A549 (cell line): ENCODE data around the gene DISP2. TPM values are rescaled to one million over a fixed set of nuclear protein-coding genes. Genes with fewer than 3 reads are reported as not detected.

Experiments used
- ATAC-seq, 2 experiments: fragments of 200-7000 bp in 1 of 2; fragments of >200 bp in 1 of 2; cut with Nextera tagmentation in 1 of 2; cut with Tn5 transposase in 1 of 2; 3 replicates each; pipeline versions ENCODE4 v1.8.0 to v1.9.1; 2018 to 2020; ENCODE audit warnings: mild to moderate bottlenecking in 1 of 2, moderate library complexity in 1 of 2
- CTCF ChIA-PET: fragments of 300-600 bp; sonication (Branson Sonifier 250); formaldehyde crosslinking; extraction: SDS; loops from one replicate; lab custom pipeline; 2021; ENCODE audit warnings: antibody characterized with exemption, inconsistent platforms; lab: Yijun Ruan, JAX
- POLR2A ChIA-PET: fragments of 350-600 bp; formaldehyde crosslinking; extraction: SDS; loops from one replicate; lab custom pipeline; 2021; ENCODE audit warnings: antibody characterized with exemption, inconsistent platforms; lab: Yijun Ruan, JAX
- DNase-seq, 2 experiments: peaks; one replicate each; pipeline versions ENCODE4 v3.0.0 to v3.0.0-alpha.2; 2011 to 2016; ENCODE audit warnings: low read depth in 1 of 2, low spot score in 1 of 2
- FAIRE-seq: peaks from 2 replicates; lab custom pipeline; 2011; peaks lifted over from hg19 to GRCh38; lab: Jason Lieb, UNC
- H3K27ac ChIP-seq, 2 experiments: fragments of >200 bp; sonication (Bioruptor Twin); formaldehyde crosslinking; 3 replicates each; pipeline ENCODE4 v1.5.1; 2016 to 2017
- H3K4me1 ChIP-seq: fragments of >200 bp; sonication (Bioruptor Twin); formaldehyde crosslinking; 3 replicates; pipeline ENCODE4 v1.6.1; 2016
- H3K4me2 ChIP-seq: fragments of >200 bp; sonication (Bioruptor Twin); formaldehyde crosslinking; 3 replicates; pipeline ENCODE4 v1.6.1; 2016
- H3K4me3 ChIP-seq: fragments of >200 bp; sonication (Bioruptor Twin); formaldehyde crosslinking; 3 replicates; pipeline ENCODE4 v1.5.1; 2016
- H3K9me3 ChIP-seq: fragments of >200 bp; sonication (Bioruptor Twin); formaldehyde crosslinking; 3 replicates; pipeline ENCODE4 v1.6.1; 2016
- BHLHE40 ChIP-seq: IDR thresholded peaks from 2 replicates; pipeline ENCODE4 v1.6.1; 2012; ENCODE audit warnings: low read depth, low read length, inconsistent platforms
- CBX8 ChIP-seq: fragments of 200-600 bp; sonication (generic); IDR thresholded peaks from 2 replicates; pipeline ENCODE4 v1.6.1; 2016
- CEBPB ChIP-seq, 2 experiments: fragments of >200 bp in 1 of 2; sonication (Bioruptor Twin) in 1 of 2; formaldehyde crosslinking in 1 of 2; IDR thresholded peaks; 2 replicates each; pipeline ENCODE4 v1.6.1; 2012 to 2016
- FOSL2 ChIP-seq, 2 experiments: fragments of 450-650 bp in 1 of 2; fragments of >200 bp in 1 of 2; sonication (Bioruptor Twin) in 1 of 2; formaldehyde crosslinking; IDR thresholded peaks; 2 replicates each; pipeline versions ENCODE4 v1.5.0 to v1.6.1; 2016 to 2020; ENCODE audit warnings: mild to moderate bottlenecking in 1 of 2, moderate library complexity in 1 of 2
- FOXS1 ChIP-seq: fragments of 250-450 bp; sonication (Bioruptor Pico); IDR thresholded peaks from 2 replicates; pipeline ENCODE4 v1.5.0; 2020; ENCODE audit warnings: mild to moderate bottlenecking, moderate library complexity
- HEYL ChIP-seq: fragments of 250-450 bp; sonication (Bioruptor Pico); IDR thresholded peaks from 2 replicates; pipeline ENCODE4 v1.8.0; 2021; ENCODE audit warnings: mild to moderate bottlenecking, moderate library complexity
- HOXB13 ChIP-seq: fragments of 250-450 bp; sonication (Bioruptor Pico); IDR thresholded peaks from 2 replicates; pipeline ENCODE4 v1.5.0; 2020; ENCODE audit warnings: low read depth, mild to moderate bottlenecking, moderate library complexity
- MAZ ChIP-seq: fragments of 150-350 bp; IDR thresholded peaks from 2 replicates; pipeline ENCODE4 v1.6.1; 2014; ENCODE audit warnings: antibody characterized with exemption, low read depth, low read length, borderline replicate concordance
- MYC ChIP-seq: IDR thresholded peaks from 2 replicates; pipeline ENCODE4 v1.6.1; 2012; ENCODE audit warnings: mild to moderate bottlenecking, inconsistent platforms, low read length, improper control_type of control experiment, borderline replicate concordance
- PHF8 ChIP-seq: fragments of 200-600 bp; sonication (generic); IDR thresholded peaks from 2 replicates; pipeline ENCODE4 v1.6.1; 2016; ENCODE audit warnings: low read depth, mild to moderate bottlenecking, antibody characterized with exemption, moderate library complexity, borderline replicate concordance
- POLR2AphosphoS2 ChIP-seq: conservative IDR thresholded peaks from 2 replicates; pipeline ENCODE4 v1.6.1; 2012; ENCODE audit warnings: low read length, improper control_type of control experiment, inconsistent platforms
- RAD21 ChIP-seq, 2 experiments: fragments of >200 bp in 1 of 2; sonication (Bioruptor Twin) in 1 of 2; formaldehyde crosslinking in 1 of 2; IDR thresholded peaks in 1 of 2; conservative IDR thresholded peaks in 1 of 2; 2 replicates in 1 of 2; 3 replicates in 1 of 2; pipeline ENCODE4 v1.6.1; 2012 to 2018; ENCODE audit warnings: inconsistent platforms in 1 of 2
- RARB ChIP-seq: fragments of 250-450 bp; sonication (Bioruptor Pico); IDR thresholded peaks from 2 replicates; pipeline ENCODE4 v1.8.0; 2021; ENCODE audit warnings: mild to moderate bottlenecking, moderate library complexity
- RFX5 ChIP-seq: fragments of 450-650 bp; IDR thresholded peaks from 2 replicates; pipeline ENCODE4 v1.7.1; 2014; ENCODE audit warnings: antibody characterized with exemption, mild to moderate bottlenecking, moderate library complexity
- TFCP2L1 ChIP-seq: fragments of 250-450 bp; sonication (Bioruptor Pico); IDR thresholded peaks from 2 replicates; pipeline ENCODE4 v1.5.0; 2021; ENCODE audit warnings: mild to moderate bottlenecking
- ZSCAN20 ChIP-seq: fragments of 250-450 bp; sonication (Bioruptor Pico); IDR thresholded peaks from 2 replicates; pipeline ENCODE4 v1.8.0; 2022; ENCODE audit warnings: mild to moderate bottlenecking, moderate library complexity
- WGBS: methylation state at CpG from one replicate; pipeline ENCODE4 v1.1.6; 2017; ENCODE audit errors: missing lambda C conversion rate; 5-methylcytosine and 5-hydroxymethylcytosine counted together
- polyA plus RNA-seq, 4 experiments: library from polyadenylated mRNA; depleted of rRNA in 3 of 4; stranded (reverse); fragments of >200 nt; fragmentation: RNase III in 1 of 4; extraction: RNeasy Plus Mini Kit Qiagen cat#74134 plus additional on column Dnase treatment in 1 of 4; gene quantifications; 2 replicates in 3 of 4; 3 replicates in 1 of 4; pipeline ENCODE4 v1.2.3, GENCODE V29; 2011 to 2017
- TF ChIP-seq, protein P1 (sequence below): fragments of >200 bp; sonication (Bioruptor Twin); formaldehyde crosslinking; IDR thresholded peaks from 3 replicates; pipeline ENCODE4 v1.6.1; 2016
- TF ChIP-seq, protein P2 (sequence below): fragments of >200 bp; sonication (Bioruptor Twin); formaldehyde crosslinking; IDR thresholded peaks from 3 replicates; pipeline ENCODE4 v1.5.1; 2016

Gene DISP2
- polyA plus RNA-seq, 2 of the 4 experiments (the other 2 are of a cell fraction): 0.26 to 0.56 TPM

DNA sequence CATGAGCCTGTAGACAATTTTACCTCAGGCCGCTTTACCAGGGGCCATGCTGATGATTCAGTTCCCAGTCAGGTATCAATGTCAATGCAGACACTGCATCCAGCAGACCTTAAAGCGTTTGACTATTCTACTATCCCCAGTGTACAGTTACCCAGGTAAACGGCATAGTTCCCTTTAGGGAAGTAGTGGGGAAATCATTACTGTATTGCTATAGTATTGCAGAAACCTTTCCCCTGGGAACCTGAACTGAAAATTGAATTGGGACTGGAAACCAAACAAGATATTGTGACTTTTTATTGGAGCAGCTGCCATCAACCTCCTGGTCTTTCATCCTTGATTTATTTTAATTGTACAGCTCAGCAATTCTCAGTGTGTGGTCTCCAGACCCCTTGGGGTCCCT is 41.1 kb upstream of the DISP2 start:
- no peak for TF ChIP-seq CEBPB (IDR thresholded peaks at IDR 0.05)
- ChIA-PET CTCF (interaction anchor here (1.4 to 18.2 kb wide), 4 partner anchors 9 to 48 kb away, joined by 4 to 203 read pairs (median 72); partner anchors contain the start of genes CCDC9B and PLCB2), POLR2A (no interaction called here)
- H3K4me3 ChIP-seq: no peak overlapping the region
- FAIRE-seq (no peak), DNase-seq (no peak), ATAC-seq (no peak)
- H3K9me3 ChIP-seq: no peaks in the 10 kb centered on the region
- WGBS: 40% methylated on average over 3 of the region's 3 CpGs
- H3K4me1 ChIP-seq: peaks cover 6% of the 10 kb centered on the region; the same call in 1 of the 3 replicates
- no peak overlapping the region for H3K4me2 ChIP-seq
- H3K27ac ChIP-seq: no peak overlapping the region

DNA sequence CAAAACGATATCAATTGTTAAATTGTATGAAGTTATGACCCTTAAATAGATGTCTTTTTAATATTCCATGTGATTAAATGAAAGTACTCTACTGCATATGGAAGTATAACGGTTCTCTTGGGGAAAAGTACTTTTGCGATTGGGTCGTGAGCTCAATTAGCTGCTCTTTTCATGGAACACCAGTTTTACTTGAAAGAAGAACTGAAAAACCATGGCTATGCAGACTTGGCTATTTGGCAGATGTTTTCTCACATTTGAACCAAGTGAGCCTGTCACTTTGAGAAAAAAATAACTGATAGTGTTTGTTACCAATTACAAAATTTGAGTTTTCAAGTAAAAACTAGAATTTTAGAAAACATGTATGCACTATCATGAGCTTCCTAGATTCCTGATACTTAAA is 40.4 kb upstream of the DISP2 start:
- no peak overlapping the region for H3K4me2 ChIP-seq
- ATAC-seq (no peak), DNase-seq (no peak), FAIRE-seq (no peak)
- CTCF ChIA-PET: interaction anchor here (0.8 to 18.2 kb wide), 5 partner anchors 20 to 61 kb away, joined by 3 to 203 read pairs (median 4); partner anchors contain the start of gene CCDC9B
- H3K27ac ChIP-seq: no peak overlapping the region
- peaks cover 6% of the 10 kb centered on the region; the same call in 1 of the 3 replicates for H3K4me1 ChIP-seq
- POLR2A ChIA-PET: no interaction called here
- no peak overlapping the region for H3K4me3 ChIP-seq
- WGBS: 49% methylated on average over 4 of the region's 4 CpGs
- no peaks in the 10 kb centered on the region for H3K9me3 ChIP-seq
- TF ChIP-seq MYC (no peak), HEYL (CRISPR knock-in tag) (no peak), CBX8 (peak; percentile 37; the same call in 1 of the 2 replicates), HOXB13 (CRISPR knock-in tag) (no peak)
- TF ChIP-seq, protein P1, sequence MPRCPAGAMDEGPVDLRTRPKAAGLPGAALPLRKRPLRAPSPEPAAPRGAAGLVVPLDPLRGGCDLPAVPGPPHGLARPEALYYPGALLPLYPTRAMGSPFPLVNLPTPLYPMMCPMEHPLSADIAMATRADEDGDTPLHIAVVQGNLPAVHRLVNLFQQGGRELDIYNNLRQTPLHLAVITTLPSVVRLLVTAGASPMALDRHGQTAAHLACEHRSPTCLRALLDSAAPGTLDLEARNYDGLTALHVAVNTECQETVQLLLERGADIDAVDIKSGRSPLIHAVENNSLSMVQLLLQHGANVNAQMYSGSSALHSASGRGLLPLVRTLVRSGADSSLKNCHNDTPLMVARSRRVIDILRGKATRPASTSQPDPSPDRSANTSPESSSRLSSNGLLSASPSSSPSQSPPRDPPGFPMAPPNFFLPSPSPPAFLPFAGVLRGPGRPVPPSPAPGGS: no peak

DNA sequence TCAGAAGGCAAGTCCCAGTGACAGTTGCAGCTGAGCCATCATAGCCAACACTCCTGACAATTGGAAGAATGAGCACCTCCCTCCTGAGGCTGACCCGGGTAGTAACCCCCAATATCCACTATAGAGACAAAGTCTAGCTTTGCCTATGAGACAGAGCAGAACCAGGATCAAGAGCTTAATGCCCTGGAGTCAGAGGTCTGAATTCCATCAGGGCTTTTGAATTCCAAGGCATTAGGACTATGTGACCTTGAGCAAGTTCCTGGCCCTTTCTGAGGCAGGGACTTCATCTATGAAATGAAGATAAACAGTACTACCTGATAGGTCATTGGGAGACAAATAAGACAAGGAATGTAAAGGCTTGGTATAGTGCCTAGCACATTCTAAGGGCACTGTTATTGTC is 37.6 kb upstream of the DISP2 start:
- WGBS: 50% methylated on average over 1 of the region's 1 CpG
- POLR2A ChIA-PET: no interaction called here
- FAIRE-seq (no peak), DNase-seq (no peak), ATAC-seq (no peak)
- H3K4me2 ChIP-seq: no peak overlapping the region
- H3K4me3 ChIP-seq: no peak overlapping the region
- CTCF ChIA-PET: interaction anchor here (0.6 to 18.2 kb wide), 20 partner anchors 8 to 370 kb away, joined by 3 to 203 read pairs (median 5); partner anchors contain the start of genes ANKRD63, CCDC9B and PLCB2
- TF ChIP-seq RFX5 (no peak), BHLHE40 (no peak), POLR2AphosphoS2 (no peak), MAZ (no peak), TFCP2L1 (CRISPR knock-in tag) (no peak), ZSCAN20 (CRISPR knock-in tag) (no peak), HOXB13 (CRISPR knock-in tag) (no peak), FOXS1 (CRISPR knock-in tag) (no peak), RARB (CRISPR knock-in tag) (no peak), PHF8 (no peak), FOSL2 (IDR thresholded peaks at IDR 0.05) (no peak), FOSL2 (CRISPR knock-in tag; IDR thresholded peaks at IDR 0.05) (no peak), RAD21 (conservative IDR thresholded peaks at IDR 0.05 in 1 of 2, IDR thresholded peaks at IDR 0.05 in 1 of 2) (no peak)
- TF ChIP-seq, protein P2, sequence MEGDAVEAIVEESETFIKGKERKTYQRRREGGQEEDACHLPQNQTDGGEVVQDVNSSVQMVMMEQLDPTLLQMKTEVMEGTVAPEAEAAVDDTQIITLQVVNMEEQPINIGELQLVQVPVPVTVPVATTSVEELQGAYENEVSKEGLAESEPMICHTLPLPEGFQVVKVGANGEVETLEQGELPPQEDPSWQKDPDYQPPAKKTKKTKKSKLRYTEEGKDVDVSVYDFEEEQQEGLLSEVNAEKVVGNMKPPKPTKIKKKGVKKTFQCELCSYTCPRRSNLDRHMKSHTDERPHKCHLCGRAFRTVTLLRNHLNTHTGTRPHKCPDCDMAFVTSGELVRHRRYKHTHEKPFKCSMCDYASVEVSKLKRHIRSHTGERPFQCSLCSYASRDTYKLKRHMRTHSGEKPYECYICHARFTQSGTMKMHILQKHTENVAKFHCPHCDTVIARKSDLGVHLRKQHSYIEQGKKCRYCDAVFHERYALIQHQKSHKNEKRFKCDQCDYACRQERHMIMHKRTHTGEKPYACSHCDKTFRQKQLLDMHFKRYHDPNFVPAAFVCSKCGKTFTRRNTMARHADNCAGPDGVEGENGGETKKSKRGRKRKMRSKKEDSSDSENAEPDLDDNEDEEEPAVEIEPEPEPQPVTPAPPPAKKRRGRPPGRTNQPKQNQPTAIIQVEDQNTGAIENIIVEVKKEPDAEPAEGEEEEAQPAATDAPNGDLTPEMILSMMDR: no peak
- H3K4me1 ChIP-seq: peaks cover 9% of the 10 kb centered on the region; the same call in 1 of the 3 replicates
- H3K27ac ChIP-seq: no peak overlapping the region
- H3K9me3 ChIP-seq: no peaks in the 10 kb centered on the region
